MM.1S (cell line): ENCODE measurements around the gene CD226.

Experiments
- EZH2 ChIP-seq: fragments of 300-600 bp; sonication (generic); optimal IDR thresholded peaks from 2 replicates; pipeline ENCODE3; 2017; ENCODE audit warnings: low read depth, mild to moderate bottlenecking, antibody characterized with exemption, low read length, mixed read lengths
- EZH2phosphoT487 ChIP-seq: fragments of 300-600 bp; sonication (generic); IDR thresholded peaks from 2 replicates; pipeline ENCODE4 v1.6.1; 2018; ENCODE audit warnings: antibody characterized with exemption, low read length
- TF ChIP-seq, protein P1 (sequence below): fragments of 300-600 bp; sonication (generic); IDR thresholded peaks from 2 replicates; pipeline ENCODE4 v1.5.1; 2016; ENCODE audit warnings: antibody characterized with exemption, low read length, mixed read lengths

DNA sequence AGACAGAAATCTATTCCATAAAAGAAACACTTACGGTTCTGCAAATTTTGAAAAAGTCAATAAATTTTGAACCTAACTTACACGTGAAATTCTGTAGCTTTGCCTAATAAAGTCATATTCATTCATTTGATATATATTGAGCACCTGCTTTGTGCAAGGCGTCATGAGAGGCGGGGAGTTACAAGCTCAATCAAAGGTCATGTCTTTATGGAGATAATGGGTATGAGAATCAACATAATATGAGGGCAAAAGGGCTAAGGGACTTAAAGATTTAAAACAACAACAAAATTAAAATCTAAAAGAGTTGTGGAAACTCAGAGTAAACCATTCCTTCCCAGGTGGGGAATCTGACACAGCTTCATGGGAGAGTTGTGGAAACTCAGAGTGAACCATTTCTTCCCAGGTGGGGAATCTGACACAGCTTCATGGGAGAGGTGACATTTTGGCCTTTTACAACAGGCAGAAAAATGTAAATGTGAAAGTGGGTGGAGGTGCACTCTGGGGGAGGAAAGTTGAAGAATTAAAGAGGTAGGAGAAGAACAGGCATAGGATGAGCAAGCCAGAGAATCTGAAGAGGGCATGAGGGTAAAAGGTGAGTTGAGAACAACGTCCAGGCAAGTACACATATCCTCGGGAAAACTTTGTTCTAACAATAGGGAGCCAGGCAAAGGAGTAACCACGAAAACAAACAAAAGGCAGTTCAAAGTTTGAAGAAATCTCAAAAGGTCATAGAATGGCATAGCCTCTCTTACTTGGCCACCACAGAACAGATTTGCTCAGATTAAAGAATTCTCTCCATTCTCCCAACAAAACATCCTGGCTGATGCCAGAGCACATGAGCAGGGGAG is 49.5 kb upstream of the CD226 start:
- TF ChIP-seq EZH2 (no peak), EZH2phosphoT487 (no peak)
- TF ChIP-seq, protein P1, sequence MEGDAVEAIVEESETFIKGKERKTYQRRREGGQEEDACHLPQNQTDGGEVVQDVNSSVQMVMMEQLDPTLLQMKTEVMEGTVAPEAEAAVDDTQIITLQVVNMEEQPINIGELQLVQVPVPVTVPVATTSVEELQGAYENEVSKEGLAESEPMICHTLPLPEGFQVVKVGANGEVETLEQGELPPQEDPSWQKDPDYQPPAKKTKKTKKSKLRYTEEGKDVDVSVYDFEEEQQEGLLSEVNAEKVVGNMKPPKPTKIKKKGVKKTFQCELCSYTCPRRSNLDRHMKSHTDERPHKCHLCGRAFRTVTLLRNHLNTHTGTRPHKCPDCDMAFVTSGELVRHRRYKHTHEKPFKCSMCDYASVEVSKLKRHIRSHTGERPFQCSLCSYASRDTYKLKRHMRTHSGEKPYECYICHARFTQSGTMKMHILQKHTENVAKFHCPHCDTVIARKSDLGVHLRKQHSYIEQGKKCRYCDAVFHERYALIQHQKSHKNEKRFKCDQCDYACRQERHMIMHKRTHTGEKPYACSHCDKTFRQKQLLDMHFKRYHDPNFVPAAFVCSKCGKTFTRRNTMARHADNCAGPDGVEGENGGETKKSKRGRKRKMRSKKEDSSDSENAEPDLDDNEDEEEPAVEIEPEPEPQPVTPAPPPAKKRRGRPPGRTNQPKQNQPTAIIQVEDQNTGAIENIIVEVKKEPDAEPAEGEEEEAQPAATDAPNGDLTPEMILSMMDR, result no peak
